ENCODE data around the gene ETV1. TPM values are rescaled to one million over a fixed set of nuclear protein-coding genes. Genes with fewer than 3 reads are reported as not detected.
A peak's percentile ranks its signal among the peaks of the same experiment; 100 is the strongest.

ETV1 gene
- total RNA-seq, result 1 to 10 TPM; 1.8 to 8.5 (median 2.9) TPM
- 1 to 10 TPM; 1.4 to 6.8 TPM for polyA plus RNA-seq

- ATAC-seq, result peak; percentile 25 to 63 (median 53)
- Histone ChIP-seq H3K9me3 (no peaks in the 10 kb centered on the region), H3K27me3 (peaks cover 0 to 6% (median 0%) of the 10 kb centered on the region in 4 donors), H3K27ac (peak within 1 kb of the TSS; percentile 28 to 89 (median 77)), H3K4me1 (peaks cover 0 to 4% (median 0%) of the 10 kb centered on the region in 3 donors), H3K4me3 (peak within 1 kb of the TSS; percentile 29 to 52 (median 49)), H3K36me3 (no peaks in the 10 kb centered on the region)
- 1% methylated on average over 38 of the region's 38 CpGs for WGBS, 2 donors
- peak; percentile 27 to 63 (median 38) for DNase-seq
- intact Hi-C loops (cut with DNase I), result no loop called here
- TF ChIP-seq CTCF (IDR thresholded peaks at IDR 0.05), result no peak
- no peak for FAIRE-seq
These were observed at the start of gene ETV1 for GRCh38 chr7:13989126-13989948. Gene ETV1 (minus strand): TSS chr7:13989666. CDS start chr7:13989052, 614 bp downstream.

GRCh38 chr7:14024406-14024805 is 34.9 kb upstream of the ETV1 start:
- intact Hi-C loops (cut with DNase I), result no loop called here
- Histone ChIP-seq H3K27ac (no peak overlapping the region), H3K36me3 (no peaks in the 10 kb centered on the region), H3K4me3 (no peak overlapping the region), H3K27me3 (no peaks in the 10 kb centered on the region), H3K4me1 (no peaks in the 10 kb centered on the region), H3K9me3 (no peaks in the 10 kb centered on the region)
- no peak for TF ChIP-seq CTCF (IDR thresholded peaks at IDR 0.05)
- ATAC-seq (no peak), DNase-seq (no peak), FAIRE-seq (no peak)
- 65 to 70% methylated on average over 2 of the region's 2 CpGs for WGBS, 2 donors

GRCh38 chr7:14023838-14024237 is 34.4 kb upstream of the ETV1 start:
- Histone ChIP-seq H3K9me3 (no peaks in the 10 kb centered on the region), H3K4me3 (no peak overlapping the region), H3K36me3 (no peaks in the 10 kb centered on the region), H3K4me1 (no peaks in the 10 kb centered on the region), H3K27ac (no peak overlapping the region), H3K27me3 (no peaks in the 10 kb centered on the region)
- DNase-seq, result no peak
- WGBS, 2 donors, result 64 to 73% methylated on average over 2 of the region's 2 CpGs
- TF ChIP-seq CTCF (IDR thresholded peaks at IDR 0.05), result no peak
- intact Hi-C loops (cut with DNase I), result no loop called here
- FAIRE-seq, result no peak
- no peak for ATAC-seq

GRCh38 chr7:14023342-14023741 is 33.9 kb upstream of the ETV1 start:
- 57 to 75% methylated on average over 4 of the region's 4 CpGs for whole genome bisulfite sequencing, 2 donors
- intact Hi-C loops (cut with DNase I), result no loop called here
- H3K4me1 ChIP-seq, result no peaks in the 10 kb centered on the region
- H3K27ac ChIP-seq, result no peak overlapping the region
- no peak for TF ChIP-seq CTCF (IDR thresholded peaks at IDR 0.05)
- no peak overlapping the region for H3K4me3 ChIP-seq
- H3K36me3 ChIP-seq, result no peaks in the 10 kb centered on the region
- no peak for DNase-seq
- ATAC-seq, result no peak
- H3K27me3 ChIP-seq, result no peaks in the 10 kb centered on the region
- FAIRE-seq, result no peak
- no peaks in the 10 kb centered on the region for H3K9me3 ChIP-seq

- intact Hi-C loops (cut with DNase I), result no loop called here
- no peak for TF ChIP-seq CTCF (IDR thresholded peaks at IDR 0.05)
- no peak overlapping the region for H3K27ac ChIP-seq
- no peak for FAIRE-seq
- no peaks in the 10 kb centered on the region for H3K4me1 ChIP-seq
- no peak overlapping the region for H3K4me3 ChIP-seq
- H3K9me3 ChIP-seq, result no peaks in the 10 kb centered on the region
- WGBS, 2 donors, result 51 to 69% methylated on average over 3 of the region's 3 CpGs
- ATAC-seq, result no peak
- H3K36me3 ChIP-seq, result no peaks in the 10 kb centered on the region
- no peaks in the 10 kb centered on the region for H3K27me3 ChIP-seq
- DNase-seq, result no peak
These were observed 31.6 kb upstream of the ETV1 start for GRCh38 chr7:14021069-14021468.

Measured in pancreas (tissue), 10 donors.